Fibroblast of gingiva (primary cell): ENCODE data around the gene PDE6G.

ENCODE experiments used
- DNase-seq: peaks from one replicate; pipeline ENCODE4 v3.0.0-alpha.2; 2011; ENCODE audit warnings: low read depth

PDE6G gene

DNA sequence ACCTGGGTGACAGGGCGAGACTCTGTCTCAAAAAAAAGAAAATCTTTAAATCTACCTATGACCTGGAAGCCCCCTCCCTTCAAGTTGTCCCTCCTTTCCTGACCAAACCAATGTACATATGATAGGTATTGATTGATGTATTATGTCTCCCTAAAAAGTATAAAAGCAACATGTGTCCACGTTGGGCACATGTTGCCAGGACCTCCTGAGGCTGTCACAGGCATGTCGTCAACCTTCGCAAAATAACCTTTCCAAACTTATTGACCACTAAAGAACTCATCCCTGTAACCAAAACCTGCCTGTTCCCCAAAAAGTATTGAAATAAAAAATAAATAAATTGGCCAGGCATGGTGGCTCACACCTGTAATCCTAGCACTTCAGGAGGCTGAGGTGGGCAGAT, 5.7 kb upstream of the PDE6G start:
- DNase-seq: no peak

DNA sequence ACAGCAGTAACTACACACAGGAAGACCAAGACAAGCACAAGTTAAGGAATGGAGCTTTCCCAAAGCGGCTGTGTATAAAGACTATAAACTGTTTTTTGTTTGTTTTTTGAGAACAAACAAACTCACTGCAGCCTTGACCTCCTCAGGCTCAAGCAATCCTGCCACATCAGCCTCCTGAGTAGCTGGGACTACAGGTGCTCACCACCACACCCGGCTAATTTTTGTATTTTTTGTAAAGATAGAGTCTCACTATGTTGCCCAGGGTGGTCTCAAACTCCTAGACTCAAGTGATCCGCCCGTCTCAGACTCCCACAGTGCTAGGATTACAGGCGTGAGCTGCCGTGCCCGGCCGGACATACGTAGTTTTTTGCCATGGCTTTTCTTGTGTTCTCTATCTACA, 4.1 kb upstream of the PDE6G start:
- no peak for DNase-seq

DNA sequence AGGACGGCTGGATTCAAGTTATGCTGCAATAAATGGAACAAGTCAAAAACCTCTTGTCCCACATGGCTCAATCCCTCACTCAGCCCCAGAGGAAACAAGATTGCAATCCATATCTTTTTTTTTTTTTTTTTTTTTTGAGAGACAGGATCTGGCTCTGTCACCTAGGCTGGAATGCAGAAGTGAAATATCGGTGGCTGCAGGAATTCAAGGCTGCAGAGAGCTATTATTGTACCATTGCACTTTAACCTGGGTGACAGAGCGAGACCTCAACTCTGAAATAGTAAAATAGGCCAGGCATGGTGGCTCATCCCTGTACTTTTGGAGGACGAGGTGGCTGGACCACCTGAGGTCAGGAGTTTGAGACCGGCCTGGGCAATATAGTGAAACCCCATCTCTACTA, 2.7 kb upstream of the PDE6G start:
- no peak for DNase-seq

DNA sequence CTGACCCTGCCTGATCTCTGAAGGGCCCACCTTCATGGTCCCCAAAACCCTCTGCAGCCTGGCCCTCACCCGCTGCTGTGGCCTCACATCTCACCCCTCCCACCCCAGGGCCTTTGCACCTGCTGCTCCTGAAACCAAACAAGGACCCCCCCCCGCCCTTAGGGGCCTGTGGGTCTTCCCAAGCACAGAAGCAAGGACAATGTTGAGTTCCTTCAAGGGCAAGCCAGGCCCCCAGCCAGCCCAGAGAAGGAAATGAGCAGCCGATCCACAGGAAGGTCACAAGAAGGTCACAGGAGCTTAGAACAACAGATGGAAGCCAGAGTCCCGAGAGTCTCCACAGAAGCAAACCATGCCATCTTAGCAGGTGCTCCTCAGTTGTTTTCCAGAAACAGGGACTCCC, 493 bp upstream of the PDE6G start:
- DNase-seq: no peak

DNA sequence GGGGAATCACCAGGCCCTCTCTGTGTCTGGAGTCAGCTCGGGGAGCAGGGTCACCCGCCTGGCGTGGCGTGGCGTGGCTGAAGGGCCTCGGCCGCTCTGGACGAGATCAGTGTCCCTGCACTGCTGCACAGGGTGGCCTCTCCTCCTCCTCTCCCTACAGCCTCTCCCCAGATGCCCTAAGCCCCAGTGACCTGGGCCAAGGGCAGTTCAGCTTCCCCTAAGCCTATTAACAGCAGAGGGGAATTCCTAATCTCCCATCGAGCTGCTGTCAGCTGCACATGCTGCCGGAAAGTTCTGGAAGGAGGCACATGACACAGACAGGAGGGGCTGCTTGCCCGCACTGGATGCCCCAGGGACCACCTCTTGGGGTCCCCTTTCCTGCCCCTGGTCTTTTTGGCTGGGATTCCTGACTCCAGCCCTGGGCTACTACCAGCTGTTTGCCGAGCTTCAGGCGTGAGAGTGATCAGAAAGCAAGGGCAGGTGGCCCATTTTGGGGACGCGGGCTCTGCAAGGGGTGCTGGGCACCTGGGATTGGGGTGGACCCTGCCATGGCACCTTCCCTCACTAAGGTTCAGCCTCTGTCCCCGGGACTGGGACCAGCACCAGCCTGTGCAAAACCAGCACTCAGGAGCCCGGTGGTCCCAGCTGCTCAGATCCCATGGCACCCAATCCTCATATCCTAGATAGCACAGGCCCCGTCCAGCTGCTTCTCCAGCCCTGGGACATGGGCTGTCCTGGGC, 794 bp downstream of the PDE6G start:
- DNase-seq: no peak

DNA sequence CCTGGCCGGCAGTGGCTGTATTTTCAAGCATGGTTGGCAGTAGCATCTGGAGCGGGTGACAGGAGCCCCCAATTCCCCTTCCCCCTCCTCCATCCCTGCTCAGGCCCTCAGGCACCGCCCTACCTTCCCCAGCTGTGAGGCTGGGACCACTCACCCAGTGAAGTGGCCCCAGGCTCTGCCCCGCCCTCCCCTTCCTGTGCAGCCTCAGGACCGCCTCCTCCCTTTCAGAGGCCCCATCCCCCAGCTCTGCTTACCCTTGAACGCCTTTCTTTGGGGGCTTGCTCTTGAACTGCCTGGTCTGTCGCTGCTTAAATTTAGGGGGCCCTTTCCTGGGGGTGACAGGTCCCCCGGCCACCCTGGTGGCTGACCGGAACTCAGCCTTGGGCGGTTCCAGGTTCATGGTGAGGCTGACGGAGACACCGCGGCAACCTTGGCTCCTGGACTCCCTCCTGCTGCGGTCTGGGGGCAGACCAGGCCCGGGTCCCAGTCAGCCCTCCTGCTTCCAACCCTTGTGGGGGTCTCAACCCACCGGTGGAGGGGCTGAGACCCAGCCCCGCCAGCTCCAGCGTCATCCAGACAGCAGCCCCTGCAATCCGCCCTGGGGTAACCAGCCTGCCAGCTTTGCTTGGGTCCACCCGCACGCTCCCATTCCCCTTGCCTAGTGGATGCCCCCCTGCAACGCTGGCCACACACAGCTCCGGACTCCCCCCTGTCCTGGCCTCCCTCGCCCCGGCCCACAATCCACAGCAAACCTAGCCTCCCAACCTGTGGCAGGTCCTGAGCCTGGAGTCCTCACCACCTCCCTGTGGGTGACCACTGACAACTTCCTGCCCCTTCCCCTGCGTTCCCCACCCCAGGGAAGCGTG, 3.2 kb downstream of the PDE6G start:
- DNase-seq: no peak

DNA sequence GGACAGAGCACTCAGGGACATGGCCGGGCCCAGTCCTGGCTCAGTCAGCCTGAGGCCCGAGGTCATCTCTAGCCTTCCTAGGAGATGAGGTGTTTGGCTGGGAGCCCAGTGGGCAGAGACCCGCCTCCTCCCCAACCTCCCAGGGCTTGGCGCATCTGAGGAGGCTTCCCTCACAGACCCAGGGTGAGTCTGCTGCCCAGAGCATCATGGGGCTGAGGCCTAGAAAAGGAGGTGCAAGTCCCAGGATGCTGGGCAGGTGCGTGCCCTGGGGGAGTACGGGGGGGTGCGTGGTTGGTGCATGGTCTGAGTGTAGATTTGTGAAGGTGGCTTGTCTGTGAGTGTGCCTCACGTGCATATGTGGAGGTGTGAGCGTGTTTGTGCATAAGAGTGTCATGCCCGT, 4.7 kb downstream of the PDE6G start:
- peak; percentile 85 for DNase-seq

GRCh38 chr17:81650951-81651350, 5.4 kb downstream of the PDE6G start:
- DNase-seq: no peak

GRCh38 chr17:81648707-81649085, 7.6 kb downstream of the PDE6G start:
- DNase-seq: no peak

DNA sequence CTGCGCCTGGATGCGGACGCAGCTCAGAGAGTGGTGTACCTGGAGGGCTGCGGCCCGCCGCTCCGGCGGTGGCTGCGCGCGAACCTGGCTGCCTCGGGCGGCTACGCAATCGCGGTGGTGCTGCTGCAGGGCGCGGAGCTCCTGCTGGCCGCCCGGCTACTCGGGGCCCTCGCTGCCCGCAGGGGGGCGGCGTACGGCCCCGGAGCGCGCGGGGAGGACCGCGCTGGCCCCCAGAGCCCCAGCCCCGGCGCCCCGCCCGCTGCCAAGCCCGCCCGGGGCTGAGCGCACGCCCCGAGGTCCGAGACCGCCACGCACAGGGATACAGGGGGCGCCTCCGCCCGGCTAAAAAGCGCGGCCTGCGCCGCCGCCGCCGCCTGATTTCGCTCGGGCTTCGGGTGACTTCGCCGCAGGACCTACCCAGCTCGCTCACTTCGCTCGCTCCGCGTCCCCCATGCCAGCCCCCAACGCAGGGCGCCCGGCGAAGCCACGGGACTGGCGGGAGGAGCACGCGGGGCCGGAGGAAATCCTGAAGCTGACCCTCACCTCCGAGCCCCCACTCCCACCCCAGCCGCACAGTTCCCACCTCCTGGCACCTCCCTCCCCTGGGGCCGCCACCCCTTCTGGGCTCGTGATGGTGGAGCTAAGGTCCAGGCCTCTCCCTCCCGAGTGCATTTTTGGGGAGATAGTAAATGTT, 8.2 kb downstream of the PDE6G start:
- DNase-seq: no peak

- DNase-seq: no peak
These were observed 8.7 kb downstream of the PDE6G start for GRCh38 chr17:81647640-81648012.

DNA sequence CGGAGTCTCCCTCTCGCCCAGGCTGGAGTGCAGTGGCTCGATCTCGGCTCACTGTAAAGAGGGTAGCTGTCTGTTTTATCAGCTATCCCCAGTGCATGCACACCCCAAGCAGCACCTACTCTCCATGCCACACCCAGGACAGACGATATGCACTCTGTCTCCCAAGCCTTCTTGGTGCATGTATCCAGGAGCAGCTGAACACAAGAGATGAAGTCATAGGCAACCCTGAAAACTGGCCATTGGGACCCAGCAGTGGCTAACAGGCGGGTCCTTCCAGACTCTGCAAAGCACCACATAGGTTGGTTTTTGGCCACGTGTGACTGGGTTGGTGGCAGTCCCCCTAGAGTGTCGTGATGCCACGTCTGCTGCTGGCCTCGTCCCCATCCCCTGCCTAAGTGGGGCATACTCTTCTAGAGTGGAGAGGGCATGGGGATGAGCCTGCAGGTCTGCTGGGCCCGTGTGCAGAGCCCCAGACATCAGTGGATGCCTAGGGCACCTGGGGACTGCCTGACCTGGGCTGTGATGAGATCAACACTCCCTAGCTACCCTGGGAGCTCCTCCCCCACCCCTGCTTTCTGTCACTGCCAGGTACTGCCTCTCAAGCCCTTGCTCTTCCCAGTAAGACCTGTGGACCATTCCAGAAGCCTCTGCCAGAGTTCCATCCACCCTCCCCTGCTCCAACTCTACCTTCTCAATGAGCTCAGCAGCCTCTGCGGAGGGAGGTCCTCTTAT, 9.3 kb downstream of the PDE6G start:
- no peak for DNase-seq

- DNase-seq: no peak
These were observed 11.1 kb downstream of the PDE6G start for GRCh38 chr17:81644976-81645952.

- DNase-seq: no peak
These were observed 11.8 kb downstream of the PDE6G start for GRCh38 chr17:81644496-81644895.

DNA sequence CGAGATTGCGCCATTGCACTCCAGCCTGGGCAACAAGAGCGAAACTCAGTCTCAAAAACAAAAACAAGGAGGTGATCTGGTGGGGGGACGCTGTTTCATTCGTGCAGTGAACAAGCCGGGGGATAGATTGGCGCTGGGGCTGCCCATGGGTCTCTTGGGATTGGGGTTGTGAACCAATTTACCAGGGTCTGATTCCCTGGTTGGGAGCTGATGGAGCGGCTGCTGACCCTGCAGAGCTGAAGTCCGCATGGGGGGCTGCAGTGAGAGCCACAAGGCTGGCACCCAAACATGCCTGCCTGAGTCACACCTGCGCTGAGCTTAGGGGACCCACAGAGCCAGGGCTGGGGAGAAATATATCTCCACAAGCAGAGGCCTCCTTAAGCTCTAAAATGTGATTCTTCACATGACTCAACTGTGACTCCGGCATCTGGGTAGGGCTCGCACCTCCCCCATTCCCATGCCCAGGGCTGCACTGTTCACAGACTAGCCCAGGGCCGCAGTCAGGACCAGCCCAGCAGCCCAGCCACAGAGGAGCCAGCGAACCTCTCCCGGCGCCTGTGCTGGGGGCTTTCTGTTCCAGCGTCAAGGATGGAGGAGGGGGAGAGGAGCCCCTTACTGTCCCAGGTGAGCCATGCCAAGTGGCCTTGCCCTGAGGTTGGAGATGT, 14.4 kb downstream of the PDE6G start:
- no peak for DNase-seq

DNA sequence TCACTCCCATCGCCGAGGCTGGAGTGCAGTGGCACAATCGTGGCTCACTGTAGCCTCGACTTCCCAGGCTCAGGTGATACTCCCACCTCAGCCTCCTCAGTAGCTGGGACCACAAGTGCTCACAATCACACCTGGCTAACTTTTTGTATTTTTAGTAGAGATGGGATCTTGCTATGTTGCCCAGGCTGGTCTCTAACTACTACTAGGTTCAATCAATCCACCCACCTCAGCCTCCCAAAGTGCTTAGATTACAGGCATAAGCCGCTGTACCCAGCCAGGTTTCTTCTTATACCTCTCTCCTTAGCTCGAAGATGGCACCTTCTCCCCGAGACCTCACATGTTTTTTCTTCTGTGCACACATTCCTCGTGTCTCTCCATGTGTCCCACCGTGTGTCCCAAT, 16.3 kb downstream of the PDE6G start:
- DNase-seq: no peak

GRCh38 chr17:81638683-81639082, 17.7 kb downstream of the PDE6G start:
- no peak for DNase-seq

- DNase-seq: peak; percentile 82
These were observed 19.6 kb downstream of the PDE6G start, which contains the start of the genes NPLOC4 and TSPAN10 for GRCh38 chr17:81636505-81637288. Gene NPLOC4, minus strand, starts transcription at chr17:81637112. Its CDS starts 182 bp downstream, at chr17:81636930. Gene TSPAN10, plus strand, starts transcription at chr17:81637196. Its CDS starts 5,217 bp downstream, at chr17:81642413.

DNA sequence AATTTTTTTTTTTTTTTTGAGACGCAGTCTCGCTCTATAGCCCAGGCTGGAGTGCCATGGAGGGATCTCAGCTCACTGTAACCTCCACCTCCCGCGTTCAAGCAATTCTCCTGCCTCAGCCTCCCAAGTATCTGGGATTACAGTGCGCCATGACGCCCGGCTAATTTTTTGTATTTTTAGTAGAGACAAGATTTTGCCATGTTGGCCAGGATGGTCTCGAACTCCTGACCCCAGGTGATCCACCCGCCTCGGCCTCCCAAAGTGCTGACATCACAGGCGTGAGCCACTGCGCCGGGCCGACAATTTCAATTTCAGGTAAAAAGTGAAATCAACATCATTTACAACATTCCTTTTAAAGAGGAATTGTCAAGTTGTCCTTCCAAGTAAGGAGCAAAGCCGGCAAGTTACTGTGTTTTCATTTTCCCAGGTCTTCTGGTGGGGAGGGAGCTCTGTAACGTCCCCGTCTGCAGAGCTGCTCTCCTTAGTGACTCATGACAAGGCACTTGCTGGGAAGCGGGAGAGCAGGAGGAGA, 20.3 kb downstream of the PDE6G start:
- DNase-seq: no peak
